ENCODE measurements around the gene NR2E3.

- TF ChIP-seq EZH2 (IDR thresholded peaks at IDR 0.05; ENCODE audit: low read length, unreplicated experiment), result no peak
- TF ChIP-seq, protein P1, sequence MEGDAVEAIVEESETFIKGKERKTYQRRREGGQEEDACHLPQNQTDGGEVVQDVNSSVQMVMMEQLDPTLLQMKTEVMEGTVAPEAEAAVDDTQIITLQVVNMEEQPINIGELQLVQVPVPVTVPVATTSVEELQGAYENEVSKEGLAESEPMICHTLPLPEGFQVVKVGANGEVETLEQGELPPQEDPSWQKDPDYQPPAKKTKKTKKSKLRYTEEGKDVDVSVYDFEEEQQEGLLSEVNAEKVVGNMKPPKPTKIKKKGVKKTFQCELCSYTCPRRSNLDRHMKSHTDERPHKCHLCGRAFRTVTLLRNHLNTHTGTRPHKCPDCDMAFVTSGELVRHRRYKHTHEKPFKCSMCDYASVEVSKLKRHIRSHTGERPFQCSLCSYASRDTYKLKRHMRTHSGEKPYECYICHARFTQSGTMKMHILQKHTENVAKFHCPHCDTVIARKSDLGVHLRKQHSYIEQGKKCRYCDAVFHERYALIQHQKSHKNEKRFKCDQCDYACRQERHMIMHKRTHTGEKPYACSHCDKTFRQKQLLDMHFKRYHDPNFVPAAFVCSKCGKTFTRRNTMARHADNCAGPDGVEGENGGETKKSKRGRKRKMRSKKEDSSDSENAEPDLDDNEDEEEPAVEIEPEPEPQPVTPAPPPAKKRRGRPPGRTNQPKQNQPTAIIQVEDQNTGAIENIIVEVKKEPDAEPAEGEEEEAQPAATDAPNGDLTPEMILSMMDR (conservative IDR thresholded peaks at IDR 0.05; ENCODE audit: low read depth, low read length), result no peak
Measured at GRCh38 chr15:71804695-71805470, 5.5 kb upstream of the NR2E3 start.
